NCI-H1092 treated with DMSO at 0.1 percent for 48 hours (cell line): ENCODE measurements around the gene MYOG.

Experiments
- DNase-seq: peaks from one replicate; lab custom pipeline; 2025; lab: John Stamatoyannopoulos, UW

MYOG gene

DNA sequence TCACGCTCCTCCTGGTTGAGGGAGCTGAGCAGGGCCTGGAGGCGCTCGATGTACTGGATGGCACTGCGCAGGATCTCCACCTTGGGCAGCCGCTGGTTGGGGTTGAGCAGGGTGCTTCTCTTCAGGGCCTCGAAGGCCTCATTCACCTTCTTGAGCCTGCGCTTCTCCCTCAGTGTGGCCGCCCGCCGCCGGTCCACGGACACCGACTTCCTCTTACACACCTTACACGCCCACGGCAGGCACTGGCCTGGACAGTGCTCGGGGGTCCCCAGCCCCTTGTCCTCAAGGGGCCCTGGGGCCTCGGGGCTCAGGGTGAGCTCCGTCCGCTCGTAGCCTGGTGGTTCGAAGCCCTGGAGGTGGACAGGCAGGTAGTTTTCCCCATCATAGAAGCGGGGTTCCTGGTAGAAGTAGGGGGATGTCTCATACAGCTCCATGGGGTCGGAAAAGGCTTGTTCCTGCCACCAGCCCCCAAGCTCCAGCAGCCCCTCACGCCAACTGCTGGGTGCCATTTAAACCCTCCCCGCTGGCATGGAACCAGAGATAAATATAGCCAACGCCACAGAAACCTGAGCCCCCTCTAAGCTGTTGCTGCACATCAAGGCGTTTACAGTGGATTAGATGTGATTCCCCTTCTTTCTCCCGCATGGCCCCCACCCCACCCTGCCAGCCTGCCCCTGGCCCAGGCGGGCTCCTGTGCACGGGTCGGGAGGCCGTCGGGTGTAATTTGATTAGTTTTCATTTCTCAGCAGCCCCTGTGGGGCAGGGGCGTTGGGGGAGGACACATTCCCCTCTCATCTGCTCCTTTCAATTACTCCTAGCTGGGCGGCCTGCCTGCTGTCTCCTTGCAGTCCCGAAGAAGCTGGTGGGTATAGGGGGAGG, at the start of gene MYOG:
Gene MYOG (minus strand): TSS at position 485 of the 879 bp plus-strand sequence. CDS start 51 bp downstream, at position 434.
- DNase-seq, result peak; percentile 57

DNA sequence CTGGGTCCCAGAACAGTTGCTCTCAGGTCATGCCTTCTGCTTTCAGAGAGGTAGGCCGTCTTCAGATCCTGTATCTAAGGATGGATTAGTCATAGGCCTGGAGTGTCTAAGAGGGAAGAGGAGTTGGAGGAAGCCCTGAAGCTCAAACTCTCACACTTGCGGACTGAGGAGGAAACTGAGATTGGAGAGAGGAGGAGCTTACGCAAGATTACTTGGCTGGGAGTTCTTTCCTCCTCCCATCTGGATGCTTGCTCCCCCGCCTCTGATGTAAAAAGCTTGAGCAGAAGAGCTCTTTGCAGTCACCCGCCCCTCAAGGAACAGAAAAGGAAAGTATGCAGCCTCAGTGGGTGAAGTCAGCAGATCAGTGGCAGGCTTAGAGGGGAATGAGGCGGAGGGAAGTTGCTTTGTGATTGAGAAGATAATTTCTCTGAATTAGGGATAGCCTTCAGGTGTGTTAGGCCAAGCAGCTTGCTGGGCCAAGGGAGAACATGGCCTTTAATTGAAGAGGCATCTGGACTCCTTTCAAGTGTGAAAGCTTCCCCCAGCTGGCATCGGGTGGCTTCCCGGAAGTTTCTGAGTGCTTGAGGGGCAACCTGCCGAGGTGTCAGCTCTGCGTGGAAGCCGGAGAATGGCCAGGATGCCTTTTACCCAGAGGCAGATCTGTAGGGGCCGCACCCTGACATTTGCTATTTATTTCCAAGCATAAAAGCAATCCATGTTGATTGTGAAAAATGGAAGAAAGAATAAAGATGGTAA, 48.3 kb upstream of the MYOG start:
- peak; percentile 12 for DNase-seq

DNA sequence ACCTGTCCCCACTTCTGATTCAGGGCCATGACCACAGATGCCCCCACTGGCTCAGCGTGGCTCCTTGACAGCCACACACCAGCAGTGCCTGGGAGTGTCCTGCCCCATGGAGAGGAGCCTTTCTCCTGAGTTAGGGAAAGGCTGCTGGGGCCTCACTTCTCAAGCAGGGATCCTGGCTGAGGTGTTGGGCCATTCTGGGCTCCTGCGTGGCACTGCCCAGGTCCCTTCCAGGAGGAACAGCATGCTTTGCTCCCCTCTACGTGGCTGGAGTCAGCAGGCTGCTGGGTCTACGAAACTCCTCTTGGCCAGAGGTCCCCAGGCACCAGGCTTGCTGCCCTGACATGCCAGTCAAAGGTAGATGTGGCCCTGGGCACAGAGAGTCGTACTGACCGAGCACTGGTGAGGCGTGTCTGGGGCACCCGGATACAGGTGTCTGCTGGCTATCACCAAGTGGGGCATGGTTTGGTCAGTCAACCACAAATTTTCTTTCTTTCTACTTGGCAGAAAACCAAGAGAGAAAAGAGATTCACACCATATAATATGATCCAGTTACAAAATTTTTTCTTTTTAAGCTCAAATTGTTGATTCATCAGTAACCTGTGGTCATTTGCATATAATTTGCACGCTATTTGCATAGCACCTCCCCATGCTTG, 45.9 kb upstream of the MYOG start:
- DNase-seq, result no peak

DNA sequence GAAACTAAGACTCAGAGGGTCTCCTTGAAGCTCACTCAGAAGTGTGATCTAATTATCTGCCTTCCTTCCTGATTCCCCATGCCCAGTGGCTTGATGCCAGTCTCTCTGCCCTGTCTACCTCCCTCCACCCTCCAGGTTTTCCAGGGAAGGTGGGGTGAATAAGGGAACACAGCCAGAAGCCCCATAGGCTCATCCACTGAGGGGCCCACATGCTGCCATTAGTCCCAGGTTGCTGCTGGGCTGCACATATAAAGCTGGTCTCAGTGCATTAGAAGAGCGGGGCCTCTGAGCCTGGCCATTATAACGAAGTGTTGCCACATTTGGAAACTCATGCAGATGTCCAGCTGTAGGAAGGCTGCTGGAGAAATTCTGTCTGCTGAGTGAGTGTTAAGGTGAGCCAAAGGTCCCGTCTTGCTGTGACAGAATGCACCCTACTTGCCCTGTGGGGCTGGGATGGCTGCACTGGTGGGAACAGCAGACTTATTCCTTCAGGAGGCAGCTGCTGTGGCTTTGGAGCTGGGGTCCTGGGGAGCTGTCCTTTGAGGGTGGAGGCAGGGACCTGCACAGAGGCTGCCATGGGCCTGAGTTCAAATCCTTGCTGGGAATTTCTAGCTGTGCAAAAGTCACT, 44.7 kb upstream of the MYOG start:
- DNase-seq, result peak; percentile 49

DNA sequence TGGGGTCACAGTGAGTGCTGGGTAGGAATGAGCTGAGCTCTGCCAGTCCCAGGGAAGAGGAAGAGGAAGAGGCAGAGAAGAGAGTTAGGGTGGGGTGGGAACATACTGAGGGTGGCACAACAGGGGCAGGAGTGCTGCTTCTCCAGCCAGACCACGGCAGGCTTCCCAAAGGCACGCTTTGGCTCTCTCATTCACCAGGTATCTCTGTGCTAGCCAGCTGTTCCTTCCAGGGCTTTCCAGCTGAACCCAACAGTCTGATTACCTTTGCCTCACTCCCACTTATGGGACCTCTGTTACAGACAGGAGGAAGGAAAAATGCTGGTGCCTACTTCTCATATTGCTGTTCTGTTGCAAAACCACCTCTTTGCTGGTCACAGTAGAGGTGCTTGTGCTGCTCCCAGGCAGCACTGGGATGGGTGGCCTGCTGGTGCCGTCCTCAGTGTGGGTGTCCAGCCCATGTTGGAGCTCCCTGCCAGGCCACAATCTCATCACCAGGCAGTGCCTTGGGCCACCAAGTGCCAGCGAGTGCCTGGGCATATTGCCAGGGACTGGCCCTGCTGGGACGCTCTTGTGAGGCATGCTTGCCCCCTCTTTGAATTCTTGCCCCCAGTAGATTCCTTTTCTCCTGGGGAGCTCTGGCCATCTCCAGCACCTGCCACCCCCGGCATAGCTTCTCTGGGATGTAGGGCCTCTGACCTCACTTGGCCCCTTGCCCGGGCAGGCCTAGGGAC, 43.9 kb upstream of the MYOG start:
- peak; percentile 49 for DNase-seq

DNA sequence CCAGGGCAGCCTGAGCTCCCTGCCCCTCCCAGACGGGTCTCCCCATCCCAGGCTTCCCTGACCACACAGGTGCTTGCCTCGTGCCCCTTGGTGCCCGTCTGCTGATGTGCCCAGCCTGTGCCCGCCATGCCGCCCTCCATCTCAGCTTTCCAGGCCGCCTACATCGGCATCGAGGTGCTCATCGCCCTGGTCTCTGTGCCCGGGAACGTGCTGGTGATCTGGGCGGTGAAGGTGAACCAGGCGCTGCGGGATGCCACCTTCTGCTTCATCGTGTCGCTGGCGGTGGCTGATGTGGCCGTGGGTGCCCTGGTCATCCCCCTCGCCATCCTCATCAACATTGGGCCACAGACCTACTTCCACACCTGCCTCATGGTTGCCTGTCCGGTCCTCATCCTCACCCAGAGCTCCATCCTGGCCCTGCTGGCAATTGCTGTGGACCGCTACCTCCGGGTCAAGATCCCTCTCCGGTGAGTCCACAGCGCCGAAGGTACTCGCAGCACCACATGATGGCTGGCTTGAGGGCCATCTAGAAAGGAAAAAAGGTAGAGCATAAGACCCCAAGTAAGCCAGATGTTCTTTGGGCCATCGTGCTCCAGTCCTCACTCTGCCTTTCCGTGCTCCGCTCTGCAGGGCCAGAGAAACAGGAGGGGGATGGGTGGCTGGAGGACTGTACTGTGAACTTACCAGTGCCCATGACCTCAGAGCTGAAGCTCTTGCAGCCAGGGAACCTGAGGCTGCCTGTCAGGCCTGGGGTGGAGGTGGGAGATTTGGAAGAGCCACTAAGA, 43.1 kb upstream of the MYOG start:
- no peak for DNase-seq

DNA sequence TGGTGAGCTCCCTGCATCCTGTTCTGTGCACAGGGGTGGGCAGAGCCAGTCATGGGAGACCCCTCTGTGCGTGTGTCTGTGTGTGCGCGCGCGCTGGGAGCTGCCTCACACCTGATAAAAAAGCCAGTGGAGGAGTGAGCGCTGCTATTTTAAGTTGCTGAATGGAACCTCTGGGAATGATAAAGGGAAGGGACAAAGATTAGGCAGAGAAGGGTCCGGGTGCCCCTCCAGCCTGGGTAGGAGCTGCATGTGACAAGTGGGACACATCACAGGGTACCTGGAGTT, 42.6 kb upstream of the MYOG start:
- DNase-seq, result no peak

DNA sequence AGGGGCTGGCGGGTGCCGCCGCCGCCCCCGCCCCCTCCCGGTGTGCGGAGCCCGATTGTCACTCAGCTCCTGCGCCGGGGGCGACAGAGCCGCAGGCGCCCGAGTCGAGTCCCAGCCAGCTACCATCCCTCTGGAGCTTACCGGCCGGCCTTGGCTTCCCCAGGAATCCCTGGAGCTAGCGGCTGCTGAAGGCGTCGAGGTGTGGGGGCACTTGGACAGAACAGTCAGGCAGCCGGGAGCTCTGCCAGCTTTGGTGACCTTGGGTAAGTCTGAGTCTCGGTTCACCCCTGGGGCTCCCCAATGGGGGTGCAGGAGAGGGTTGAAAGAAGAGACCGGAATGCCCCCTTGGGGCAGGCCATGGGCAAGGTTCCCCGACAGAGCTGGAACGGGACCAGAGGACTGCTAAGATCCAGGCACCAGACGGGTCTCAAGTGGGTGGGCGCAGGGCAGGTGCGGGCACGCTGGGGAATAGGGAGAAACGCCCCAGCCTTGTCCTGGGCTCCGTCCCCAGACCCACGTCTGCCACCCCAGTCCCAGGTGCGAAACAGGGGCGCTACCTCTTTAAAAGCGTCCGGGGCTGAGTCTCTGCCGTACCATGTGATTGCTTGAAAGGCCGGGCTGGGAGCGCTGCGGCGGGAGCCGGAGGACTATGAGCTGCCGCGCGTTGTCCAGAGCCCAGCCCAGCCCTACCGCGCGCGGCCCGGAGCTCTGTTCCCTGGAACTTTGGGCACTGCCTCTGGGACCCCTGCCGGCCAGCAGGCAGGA, 42.0 kb upstream of the MYOG start, which contains the start of gene ADORA1:
Gene ADORA1 (plus strand): TSS at position 61 of the 765 bp plus-strand sequence. CDS start 1,116 bp downstream, outside the sequence.
- peak; percentile 66 for DNase-seq

DNA sequence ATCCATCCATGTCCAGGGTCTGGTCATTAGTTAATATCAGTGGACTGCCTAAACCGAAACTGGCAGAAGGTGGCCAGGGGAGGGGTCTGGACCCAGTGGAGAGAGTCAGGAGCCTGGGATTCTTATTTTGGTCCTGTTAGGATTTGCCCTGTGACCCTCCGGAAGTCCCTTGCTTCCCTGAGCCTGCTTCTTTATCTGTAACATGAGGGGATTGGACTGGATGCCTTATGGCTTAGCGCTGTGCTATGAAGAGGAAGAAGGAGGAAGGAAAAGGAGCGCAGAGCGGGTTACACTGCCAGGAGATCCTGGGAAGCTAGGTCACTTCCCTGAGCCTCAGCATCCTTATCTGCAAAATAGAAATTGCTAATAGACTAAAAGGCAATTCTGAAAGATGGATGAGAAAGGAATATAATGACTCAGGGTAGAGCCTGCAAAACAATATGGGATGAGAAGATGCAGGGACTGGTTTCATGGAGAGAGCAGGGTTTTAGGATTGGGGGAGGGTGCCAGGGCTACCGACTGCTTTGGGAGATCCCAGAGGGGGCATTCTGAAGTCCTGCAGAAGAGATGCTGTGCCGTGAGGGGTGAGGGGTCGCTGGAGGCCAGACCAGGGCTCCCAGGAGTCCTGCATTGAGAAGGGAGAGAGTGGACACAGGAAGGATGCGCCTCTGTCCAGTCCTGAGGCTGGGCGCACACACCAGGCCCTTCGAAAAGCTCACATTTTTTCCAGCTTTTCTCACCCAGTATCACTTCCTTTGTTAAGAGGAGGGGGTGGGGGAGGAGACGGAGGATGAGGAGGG, 41.3 kb upstream of the MYOG start:
- no peak for DNase-seq

DNA sequence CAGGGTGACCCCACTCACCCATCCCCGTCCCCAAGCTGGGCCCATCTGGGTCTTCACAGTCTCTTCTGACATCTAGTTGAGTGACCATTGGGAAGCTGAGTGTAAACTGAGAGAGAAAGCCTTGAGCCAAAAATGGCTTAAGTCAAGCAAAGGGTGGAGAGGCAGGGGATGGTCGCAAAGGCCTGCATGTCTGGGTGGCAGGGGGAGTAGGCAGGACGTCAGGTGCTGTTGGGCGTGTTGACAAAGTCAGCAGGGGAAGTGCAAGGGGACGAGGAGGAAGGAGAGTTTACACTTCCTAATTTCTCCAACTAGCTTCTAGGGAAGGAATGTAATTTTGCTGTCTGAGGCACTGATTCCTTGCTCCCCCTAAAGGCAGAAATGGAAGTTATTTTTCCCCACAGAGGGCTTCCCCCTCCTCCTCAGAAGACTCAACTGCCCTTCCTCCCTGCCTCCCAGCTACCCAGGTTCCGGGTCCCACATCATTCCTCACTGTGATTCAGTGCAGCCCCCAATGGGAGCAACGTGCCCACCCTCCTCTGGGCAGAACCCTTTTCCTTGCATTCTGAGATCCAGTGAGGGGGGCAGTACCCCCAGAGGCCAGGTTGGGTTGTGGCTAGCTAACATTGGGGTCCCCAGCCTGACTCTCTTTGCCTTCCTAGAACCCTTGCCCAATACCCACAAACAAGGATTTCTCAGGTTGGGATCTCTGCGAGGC, 40.5 kb upstream of the MYOG start:
- DNase-seq, result no peak

DNA sequence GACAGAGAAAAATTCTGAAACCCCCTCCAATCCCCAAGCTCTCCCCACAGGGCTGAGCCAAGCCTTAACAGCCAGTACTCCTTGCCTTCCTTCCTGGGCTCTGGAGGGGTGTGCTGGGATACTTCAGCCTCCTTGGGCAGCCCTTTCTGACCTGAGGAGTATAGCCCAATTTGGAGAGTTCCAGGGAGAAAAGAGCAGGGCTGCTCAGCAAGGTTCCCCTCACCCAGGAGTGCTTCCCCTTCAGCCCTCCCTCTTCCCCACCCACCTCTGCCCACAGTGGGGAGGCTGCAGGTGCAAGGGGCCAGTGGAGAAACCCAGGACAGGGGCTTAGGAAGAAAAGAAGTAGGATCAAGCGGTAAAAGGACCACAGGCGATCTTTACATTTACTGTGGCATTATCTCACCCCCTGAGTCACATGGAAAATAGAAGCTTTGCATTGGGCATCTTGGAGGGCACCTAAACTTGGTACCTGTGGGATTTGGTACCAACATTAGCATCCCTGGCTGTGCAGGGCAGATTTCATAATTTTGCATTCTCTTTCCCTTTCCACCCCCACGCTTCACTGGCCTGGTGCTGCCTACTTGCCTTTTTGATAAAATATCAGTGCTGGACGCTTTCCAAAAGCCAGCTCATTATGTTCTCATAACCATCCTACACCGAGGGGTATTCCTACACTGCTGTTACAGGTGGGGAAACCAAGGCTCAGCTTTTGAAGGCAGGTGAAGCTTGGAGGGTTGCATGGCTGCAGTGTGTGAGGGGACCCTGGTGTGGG, 38.9 kb upstream of the MYOG start:
- DNase-seq, result no peak

DNA sequence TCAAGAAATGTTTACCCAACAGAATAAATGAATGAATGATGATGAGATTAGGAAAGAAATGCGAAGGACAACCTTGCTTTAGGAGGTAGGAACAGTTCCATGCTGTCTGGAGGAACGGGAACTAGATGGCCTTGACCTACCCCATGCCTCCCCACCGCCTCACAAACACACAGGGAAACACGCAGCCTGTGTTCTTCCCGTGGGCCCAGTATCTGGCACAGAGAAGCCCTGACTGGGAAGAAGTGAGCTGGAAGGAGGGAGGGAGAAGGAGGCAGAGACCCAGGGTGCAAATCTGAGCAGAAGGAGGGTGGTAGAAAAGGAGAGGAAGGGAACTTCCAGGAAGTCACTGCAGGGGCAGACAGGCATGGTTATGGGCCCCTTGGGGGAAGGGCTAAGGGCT, 38.2 kb upstream of the MYOG start:
- DNase-seq, result no peak

DNA sequence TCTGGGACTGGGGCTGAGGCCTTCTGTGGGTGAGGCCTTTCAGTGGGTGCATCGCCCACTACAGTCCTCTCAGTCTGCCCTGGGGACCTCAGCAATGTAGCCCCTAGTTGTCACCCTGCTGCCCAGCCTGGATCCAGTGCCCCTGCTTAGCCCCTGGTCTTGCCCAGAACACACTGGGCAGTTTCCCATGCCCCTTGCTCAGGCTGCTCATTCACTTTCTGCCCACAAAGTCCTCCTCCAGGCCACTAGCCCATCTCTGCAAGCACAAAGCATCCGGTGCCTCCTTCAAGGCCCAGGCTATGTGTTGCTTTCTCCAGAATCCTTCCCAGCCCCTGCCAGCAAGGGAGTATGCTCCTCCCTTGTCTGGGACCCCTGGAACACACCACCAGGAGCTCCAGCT, 36.3 kb upstream of the MYOG start:
- DNase-seq, result no peak

DNA sequence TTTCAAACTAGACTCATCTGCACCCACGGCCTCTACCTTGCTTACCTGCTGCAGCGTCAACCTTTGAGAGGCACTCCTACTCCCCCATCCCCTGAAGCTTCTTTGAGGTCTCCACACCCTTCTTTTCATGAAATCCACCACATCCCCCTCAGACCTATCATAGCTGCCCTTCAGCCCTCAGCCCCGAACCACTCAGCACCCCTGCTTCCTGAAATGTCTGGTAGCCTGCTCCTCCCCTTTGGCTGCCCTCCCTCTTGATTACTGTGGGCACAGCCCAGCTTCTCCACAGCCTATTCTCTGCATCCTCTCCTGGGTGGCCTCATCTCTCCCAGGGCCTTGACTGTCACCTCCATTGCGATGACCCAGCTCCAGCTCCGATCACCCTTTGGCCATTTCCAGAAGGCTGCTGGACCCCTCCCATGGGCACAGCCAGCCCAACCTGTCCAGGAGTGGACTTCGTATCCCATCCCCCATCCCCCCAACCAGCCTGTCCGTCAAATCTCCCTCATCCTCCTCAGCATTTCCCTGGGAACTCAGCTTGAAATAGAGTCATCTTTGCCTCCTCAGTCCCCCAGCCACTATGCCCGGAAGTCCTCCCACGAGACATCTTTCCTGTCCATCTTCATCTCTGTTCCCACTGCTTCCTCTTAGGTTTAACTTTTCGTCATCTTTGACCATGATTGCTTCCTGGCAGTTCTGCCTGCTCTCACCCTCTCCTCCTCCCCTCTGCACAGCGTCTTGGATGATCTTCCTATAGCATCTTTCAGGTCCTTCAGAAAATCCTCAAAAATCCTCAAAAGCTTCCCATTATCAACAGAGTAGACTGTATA, 35.6 kb upstream of the MYOG start:
- DNase-seq, result no peak

DNA sequence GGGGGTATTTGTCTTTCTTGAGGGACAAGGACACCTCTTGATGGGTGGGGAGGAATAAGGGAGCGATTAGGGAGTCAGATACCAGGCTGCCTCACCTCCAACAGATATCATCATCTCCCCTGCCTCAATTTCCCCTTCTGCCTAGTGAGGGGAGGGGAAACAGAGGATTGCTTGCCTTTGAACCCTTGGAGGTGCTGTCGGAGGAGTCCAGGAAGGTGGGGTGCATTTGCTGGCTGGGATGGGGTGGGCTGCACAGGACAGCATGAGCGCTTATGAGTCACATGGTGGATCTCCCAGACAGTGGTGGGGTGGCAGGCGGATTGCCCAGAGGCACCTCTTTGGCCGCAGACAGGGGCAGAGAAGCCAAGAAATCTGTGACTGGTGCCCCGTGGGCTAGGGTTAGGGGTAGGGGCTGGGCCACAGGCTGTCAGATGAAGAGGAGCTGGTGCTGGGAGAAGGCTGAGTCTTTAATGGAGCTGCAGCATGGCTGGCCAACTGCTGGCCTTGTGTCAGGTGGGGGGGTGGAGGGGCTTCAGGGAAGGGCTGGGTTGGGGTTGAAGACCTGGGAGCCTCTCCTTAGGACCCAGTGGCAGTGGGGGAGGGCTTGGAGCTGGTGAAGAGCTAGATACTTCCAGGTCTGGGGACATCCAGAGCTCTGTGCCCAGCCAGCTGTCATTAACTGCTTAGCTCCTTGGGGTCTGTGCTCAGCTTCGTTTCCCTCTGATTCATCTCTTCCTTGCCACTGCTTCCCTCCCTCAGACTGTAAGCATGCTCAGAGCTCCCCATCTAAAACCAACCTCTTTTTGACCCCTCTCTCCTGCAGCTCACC, 34.7 kb upstream of the MYOG start:
- DNase-seq, result no peak
